A673 (cell line): ENCODE measurements around the gene ZNF778.

Experiments used
- EZH2 ChIP-seq: fragments of 200-600 bp; sonication (generic); IDR thresholded peaks from 2 replicates; pipeline ENCODE4 v1.6.1; 2017; ENCODE audit warnings: borderline replicate concordance, low read depth, mild to moderate bottlenecking, mixed read lengths, antibody characterized with exemption, low read length; ENCODE audit not compliant: poor library complexity, severe bottlenecking
- TF ChIP-seq, protein P1 (sequence below): fragments of 300-800, 200-600 bp; sonication (generic); conservative IDR thresholded peaks from 2 replicates; pipeline ENCODE4 v1.5.1; 2017; ENCODE audit warnings: low read depth, mild to moderate bottlenecking, antibody characterized with exemption, low read length, moderate library complexity, mixed read lengths

GRCh38 chr16:89278441-89279240, 61.1 kb downstream of the ZNF778 start:
- TF ChIP-seq, protein P1, sequence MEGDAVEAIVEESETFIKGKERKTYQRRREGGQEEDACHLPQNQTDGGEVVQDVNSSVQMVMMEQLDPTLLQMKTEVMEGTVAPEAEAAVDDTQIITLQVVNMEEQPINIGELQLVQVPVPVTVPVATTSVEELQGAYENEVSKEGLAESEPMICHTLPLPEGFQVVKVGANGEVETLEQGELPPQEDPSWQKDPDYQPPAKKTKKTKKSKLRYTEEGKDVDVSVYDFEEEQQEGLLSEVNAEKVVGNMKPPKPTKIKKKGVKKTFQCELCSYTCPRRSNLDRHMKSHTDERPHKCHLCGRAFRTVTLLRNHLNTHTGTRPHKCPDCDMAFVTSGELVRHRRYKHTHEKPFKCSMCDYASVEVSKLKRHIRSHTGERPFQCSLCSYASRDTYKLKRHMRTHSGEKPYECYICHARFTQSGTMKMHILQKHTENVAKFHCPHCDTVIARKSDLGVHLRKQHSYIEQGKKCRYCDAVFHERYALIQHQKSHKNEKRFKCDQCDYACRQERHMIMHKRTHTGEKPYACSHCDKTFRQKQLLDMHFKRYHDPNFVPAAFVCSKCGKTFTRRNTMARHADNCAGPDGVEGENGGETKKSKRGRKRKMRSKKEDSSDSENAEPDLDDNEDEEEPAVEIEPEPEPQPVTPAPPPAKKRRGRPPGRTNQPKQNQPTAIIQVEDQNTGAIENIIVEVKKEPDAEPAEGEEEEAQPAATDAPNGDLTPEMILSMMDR = no peak
- no peak for TF ChIP-seq EZH2
